GM12864 (cell line): Measurements from ENCODE around the gene GPR132.

Experiments used
- DNase-seq: peaks from one replicate; pipeline ENCODE4 v3.0.0-alpha.2; 2011; ENCODE audit warnings: low read depth
- H3K4me3 ChIP-seq: 2 replicates; pipeline ENCODE4 v1.5.1; 2011; ENCODE audit warnings: mild to moderate bottlenecking, low read depth, low read length, control low read depth
- CTCF ChIP-seq: IDR thresholded peaks from 2 replicates; pipeline ENCODE4 v1.5.1; 2011; ENCODE audit warnings: low read depth, mild to moderate bottlenecking, moderate library complexity, low read length, control low read depth, inconsistent platforms; ENCODE audit errors: missing control alignments

The GPR132 gene

GRCh38 chr14:105021656-105022275 lies 43.5 kb downstream of the GPR132 start:
- DNase-seq, result no peak

GRCh38 chr14:105020815-105021655 lies 44.2 kb downstream of the GPR132 start, which contains the start of gene CDCA4:
Gene CDCA4 (minus strand): TSS chr14:105021083. CDS start chr14:105011929, 9,154 bp downstream.
- H3K4me3 ChIP-seq, result peak within 1 kb of the TSS; percentile 62
- DNase-seq, result peak; percentile 78
- TF ChIP-seq CTCF, result no peak

More at GRCh38 chr14:105021656-105022275, 43.5 kb downstream of the GPR132 start:
- peak overlapping the region; percentile 56 for H3K4me3 ChIP-seq
- TF ChIP-seq CTCF, result peak; percentile 28

- TF ChIP-seq CTCF, result no peak
- peak overlapping the region; percentile 62 for H3K4me3 ChIP-seq
- DNase-seq, result no peak
Measured at GRCh38 chr14:105019861-105020814, 45.1 kb downstream of the GPR132 start.

GRCh38 chr14:105018414-105018813 lies 46.8 kb downstream of the GPR132 start:
- no peak for DNase-seq
- no peak for TF ChIP-seq CTCF
- peak overlapping the region; percentile 62 for H3K4me3 ChIP-seq

- peak overlapping the region; percentile 18; the same call in 1 of the 2 replicates for H3K4me3 ChIP-seq
- no peak for DNase-seq
- TF ChIP-seq CTCF, result no peak
Measured at GRCh38 chr14:105015905-105016304, 49.3 kb downstream of the GPR132 start.

GRCh38 chr14:105015242-105015641 lies 50.0 kb downstream of the GPR132 start:
- no peak for DNase-seq
- peak overlapping the region; percentile 31 for H3K4me3 ChIP-seq
- no peak for TF ChIP-seq CTCF
